ENCODE measurements around the gene RASGRF1.

- TF ChIP-seq, protein P1, sequence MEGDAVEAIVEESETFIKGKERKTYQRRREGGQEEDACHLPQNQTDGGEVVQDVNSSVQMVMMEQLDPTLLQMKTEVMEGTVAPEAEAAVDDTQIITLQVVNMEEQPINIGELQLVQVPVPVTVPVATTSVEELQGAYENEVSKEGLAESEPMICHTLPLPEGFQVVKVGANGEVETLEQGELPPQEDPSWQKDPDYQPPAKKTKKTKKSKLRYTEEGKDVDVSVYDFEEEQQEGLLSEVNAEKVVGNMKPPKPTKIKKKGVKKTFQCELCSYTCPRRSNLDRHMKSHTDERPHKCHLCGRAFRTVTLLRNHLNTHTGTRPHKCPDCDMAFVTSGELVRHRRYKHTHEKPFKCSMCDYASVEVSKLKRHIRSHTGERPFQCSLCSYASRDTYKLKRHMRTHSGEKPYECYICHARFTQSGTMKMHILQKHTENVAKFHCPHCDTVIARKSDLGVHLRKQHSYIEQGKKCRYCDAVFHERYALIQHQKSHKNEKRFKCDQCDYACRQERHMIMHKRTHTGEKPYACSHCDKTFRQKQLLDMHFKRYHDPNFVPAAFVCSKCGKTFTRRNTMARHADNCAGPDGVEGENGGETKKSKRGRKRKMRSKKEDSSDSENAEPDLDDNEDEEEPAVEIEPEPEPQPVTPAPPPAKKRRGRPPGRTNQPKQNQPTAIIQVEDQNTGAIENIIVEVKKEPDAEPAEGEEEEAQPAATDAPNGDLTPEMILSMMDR (IDR thresholded peaks at IDR 0.05) = no peak
- TF ChIP-seq POLR2A (IDR thresholded peaks at IDR 0.05) = no peak
Observed at GRCh38 chr15:79073336-79073735, 17.2 kb downstream of the RASGRF1 start.

All from adrenal gland (tissue), 5 donors.